ENCODE measurements around the gene TMC2.
A peak's percentile ranks its signal among the peaks of the same experiment; 100 is the strongest.

TMC2 gene

GRCh38 chr20:2578475-2579192, 42.3 kb downstream of the TMC2 start:
- no peak for DNase-seq

GRCh38 chr20:2585811-2586210, 49.4 kb downstream of the TMC2 start:
- no peak for DNase-seq

DNA sequence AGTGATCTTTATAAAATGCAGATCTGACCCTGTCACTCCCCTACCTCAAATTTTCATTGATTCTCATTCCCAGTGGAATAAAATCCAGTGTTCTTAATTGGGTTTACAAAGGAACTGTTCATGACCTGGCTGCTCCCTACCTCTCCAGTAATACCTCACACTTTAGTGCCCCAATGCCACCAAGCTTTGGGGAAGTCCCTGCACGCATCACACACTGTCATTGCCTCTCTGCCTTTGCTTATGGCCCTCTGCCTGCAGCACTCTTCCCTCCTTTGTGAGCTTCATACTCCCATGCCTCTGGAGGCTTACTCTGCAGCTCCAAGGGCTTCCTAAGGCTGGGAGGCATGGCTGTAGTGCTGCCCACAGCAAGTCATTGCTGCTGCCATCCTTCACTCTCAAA, 57.4 kb downstream of the TMC2 start:
- no peak for DNase-seq

DNA sequence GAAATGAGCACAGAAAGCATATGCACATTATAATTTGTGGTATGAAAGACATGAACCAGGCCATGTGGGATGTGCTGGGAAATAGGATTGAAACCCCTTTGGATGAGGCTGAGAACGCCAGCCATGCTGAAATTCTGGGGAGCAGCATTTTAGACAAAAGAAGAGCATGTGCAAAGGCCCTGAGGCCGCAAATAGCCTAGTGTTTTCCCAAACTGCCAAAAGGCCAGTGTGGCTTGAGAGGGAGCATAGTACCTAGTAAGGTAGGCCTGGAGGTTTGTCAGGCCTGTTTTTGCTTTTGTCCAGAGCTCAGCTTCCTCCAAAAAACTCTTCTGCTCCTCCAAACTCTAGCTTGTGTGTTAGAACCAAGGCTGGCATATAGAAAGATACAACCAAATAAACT, 58.7 kb downstream of the TMC2 start:
- no peak for DNase-seq

GRCh38 chr20:2596673-2597279, 60.4 kb downstream of the TMC2 start:
- DNase-seq: no peak

GRCh38 chr20:2599288-2600006, 63.1 kb downstream of the TMC2 start:
- no peak for DNase-seq

DNA sequence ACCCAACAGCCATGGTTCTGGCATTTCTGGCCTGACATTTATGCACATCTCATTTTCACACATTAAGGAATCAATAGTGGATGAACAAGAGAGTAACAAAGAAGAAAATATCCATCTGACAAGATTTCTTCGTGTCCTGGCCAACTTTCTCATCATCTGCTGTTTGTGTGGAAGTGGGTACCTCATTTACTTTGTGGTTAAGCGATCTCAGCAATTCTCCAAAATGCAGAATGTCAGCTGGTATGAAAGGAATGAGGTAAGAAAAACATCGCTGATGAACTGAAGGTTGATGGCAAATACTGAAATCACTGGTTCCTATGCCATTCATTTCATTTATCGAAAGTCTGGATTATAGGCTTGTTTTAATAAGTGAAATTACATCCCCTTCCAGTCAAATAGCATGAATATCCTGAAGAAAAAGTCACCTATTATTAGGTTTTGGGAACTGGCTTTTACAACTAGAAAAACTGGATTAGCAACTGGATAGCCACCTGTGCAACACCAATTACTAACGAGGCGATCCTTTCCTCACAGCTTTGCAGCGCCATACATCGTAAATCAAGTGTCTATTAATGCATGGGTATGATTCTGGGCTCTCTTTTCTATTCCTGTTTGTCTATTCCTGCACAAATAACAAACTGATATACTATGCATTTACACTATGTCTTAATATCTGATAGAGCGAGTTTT, 65.8 kb downstream of the TMC2 start:
- no peak for DNase-seq

DNA sequence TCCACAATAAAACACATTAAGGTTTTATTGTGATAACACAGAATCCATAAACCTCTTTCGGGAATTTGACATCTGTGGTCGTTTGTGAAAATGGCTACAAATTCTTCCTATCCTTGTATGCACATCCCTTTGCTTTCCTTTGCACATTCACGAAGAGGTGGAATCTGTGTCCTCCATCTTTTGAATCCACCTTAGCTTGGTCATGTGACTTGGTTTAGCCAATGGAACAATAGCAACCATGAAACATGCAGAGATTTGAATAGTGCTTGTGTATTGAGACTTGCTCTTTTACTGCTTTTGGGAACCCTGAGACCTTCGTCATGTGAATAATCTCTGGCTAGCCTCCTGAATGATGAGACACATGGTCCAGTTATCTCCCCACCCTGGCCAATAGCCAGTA, 66.4 kb downstream of the TMC2 start:
- DNase-seq: no peak

- DNase-seq: peak; percentile 62
Measured at GRCh38 chr20:2603816-2604505, 67.6 kb downstream of the TMC2 start.

GRCh38 chr20:2604506-2604835, 68.1 kb downstream of the TMC2 start:
- DNase-seq: peak; percentile 29

DNA sequence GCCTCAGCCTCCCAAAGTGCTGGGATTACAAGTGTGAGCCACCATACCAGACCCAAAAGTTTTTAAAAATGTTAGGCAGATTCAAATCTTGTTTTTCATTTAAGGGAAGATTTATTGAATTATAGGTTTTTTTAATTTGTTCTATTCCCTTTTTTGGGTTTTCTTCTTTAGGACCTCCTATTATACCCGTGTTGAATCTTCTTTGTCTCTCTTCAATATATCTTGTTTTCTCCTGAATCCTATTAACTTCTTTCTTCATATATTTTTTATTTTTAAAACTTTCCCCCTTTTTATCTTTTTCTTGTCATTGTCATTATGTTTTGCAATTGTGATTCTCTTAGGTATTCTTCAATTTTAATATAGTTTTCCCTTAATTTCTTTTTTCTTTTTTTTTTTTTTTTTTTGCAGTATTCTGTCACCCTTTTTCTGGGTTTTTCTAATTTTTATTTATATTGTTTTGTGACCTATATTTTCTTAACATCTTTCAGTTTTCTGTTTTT, 70.2 kb downstream of the TMC2 start:
- no peak for DNase-seq

- DNase-seq: no peak
Measured at GRCh38 chr20:2610326-2610725, 74.0 kb downstream of the TMC2 start.

- DNase-seq: peak; percentile 28
Measured at GRCh38 chr20:2610941-2611720, 74.8 kb downstream of the TMC2 start.

DNA sequence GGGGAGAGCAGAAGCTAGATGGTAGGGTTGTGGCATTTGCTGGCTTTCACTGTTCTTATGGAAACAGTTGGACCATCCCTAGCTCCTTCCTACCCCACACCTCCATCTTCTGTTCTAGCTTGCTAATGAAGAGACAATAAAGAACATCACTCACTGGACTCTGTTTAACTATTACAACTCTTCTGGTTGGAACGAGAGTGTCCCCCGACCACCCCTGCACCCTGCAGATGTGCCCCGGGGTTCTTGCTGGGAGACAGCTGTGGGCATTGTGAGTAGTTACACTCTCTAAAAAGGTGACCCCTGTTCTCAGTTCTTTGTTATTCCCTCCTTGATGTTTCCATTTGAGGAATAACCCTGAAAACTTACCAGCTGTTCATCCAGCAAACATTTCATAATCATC, 75.7 kb downstream of the TMC2 start:
- no peak for DNase-seq

DNA sequence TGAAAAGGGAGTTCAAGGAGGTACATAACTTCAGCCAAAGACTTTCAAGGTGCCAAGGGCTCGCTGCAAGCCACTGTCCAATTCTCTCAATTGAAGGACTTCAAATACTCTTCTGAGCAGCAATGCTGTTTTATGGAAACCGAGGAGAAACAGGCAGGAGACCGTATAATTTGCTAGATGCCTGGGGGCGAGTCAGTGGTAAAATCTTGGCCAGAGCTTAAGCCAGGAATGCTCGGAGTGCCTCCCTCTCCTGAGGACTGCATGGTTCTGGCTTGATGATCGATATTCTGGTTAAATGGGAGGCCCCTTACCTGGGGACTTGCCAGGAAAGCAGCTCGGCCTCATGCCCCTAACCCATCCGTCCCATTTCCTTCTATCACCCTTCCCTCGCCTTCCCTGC, 80.3 kb downstream of the TMC2 start:
- DNase-seq: no peak

GRCh38 chr20:2617099-2617714, 80.8 kb downstream of the TMC2 start:
- no peak for DNase-seq

GRCh38 chr20:2618815-2619214, 82.4 kb downstream of the TMC2 start:
- no peak for DNase-seq

DNA sequence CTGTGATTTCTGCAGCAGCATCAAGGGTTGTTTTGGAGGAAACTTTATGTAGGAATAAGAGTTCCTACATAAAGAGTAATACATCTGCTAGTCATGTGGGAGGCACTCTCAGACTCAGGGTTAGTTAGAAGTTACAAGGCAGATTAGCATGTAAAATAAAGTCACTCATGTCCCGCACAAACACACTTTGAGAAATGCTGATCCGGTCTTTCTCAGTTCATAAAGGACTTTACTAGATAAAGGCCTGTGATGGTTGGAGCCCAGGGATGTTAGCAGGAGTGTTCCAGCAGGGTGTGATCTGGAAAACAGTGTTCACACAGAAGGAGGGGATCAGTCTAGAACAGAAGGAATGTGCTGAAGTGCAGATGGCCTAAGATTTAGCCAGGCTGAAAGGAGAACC, 83.0 kb downstream of the TMC2 start:
- DNase-seq: no peak

DNA sequence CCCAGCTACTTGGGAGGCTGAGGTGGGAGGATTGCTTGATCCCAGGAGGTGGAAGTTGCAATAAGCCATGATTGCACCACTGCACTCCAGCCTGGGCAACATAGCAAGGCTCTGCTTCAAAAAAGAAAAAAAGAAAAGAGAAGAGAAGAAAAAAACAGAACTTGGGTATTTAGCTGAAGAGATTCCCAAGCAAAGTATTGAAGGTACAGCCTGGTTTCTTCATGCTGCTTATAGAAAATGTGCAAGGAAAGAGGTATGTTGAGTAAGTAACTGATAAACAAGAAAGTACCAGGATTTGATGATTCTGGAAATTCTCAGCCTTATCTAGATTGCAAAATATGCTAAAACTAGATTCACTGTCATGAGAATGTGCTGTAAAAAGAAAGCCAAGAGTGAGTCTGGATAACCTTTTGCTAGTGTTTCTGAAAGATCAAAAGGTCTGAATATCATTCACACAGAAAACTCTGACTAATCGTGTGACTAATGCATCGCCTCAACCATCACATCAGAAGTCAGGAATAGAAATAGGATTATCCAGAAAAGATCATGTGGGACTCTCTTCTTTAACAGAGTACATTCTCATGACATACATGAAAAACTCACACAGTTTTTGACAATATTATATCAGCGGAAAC, 83.7 kb downstream of the TMC2 start:
- DNase-seq: no peak

- DNase-seq: no peak
Measured at GRCh38 chr20:2624190-2624589, 87.8 kb downstream of the TMC2 start.

DNA sequence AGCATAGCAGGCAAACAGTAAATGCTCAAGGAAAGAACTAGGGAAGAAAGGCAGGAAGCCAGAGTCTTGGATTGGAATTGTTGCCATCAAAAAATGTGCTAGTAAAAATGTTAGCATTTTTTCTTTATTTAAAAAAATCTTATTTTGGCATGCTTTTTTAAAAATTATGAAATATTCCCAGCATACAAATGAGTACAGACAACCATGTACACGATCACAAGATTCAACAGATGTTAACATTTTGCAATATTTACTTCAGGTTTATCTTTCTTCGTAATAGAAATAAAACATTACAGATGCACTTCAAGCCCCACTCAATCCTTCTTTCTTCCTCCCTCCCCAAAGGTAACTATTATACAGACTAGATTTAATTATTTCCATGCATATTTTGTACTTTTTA, 88.7 kb downstream of the TMC2 start:
- no peak for DNase-seq
